Stomach smooth muscle (tissue), 2 donors: ENCODE data around the gene ASCL2.
"Not testable (repeated sequence)": the region's sequence is repeated elsewhere in the genome, so short reads cannot be mapped to it uniquely, and the experiment has no call there.

Source experiments
- H3K27ac ChIP-seq: one replicate; pipeline ENCODE4 v1.7.0; 2013; ENCODE audit warnings: mild to moderate bottlenecking, low read length, inconsistent platforms
- H3K27me3 ChIP-seq, 2 donors: one replicate each; pipeline ENCODE4 v1.7.0; 2013; ENCODE audit warnings: low read length in 2 of 2; ENCODE audit not compliant: insufficient read depth in 2 of 2, control insufficient read depth in 1 of 2
- H3K36me3 ChIP-seq, 2 donors: one replicate each; pipeline ENCODE4 v1.7.0; 2013; ENCODE audit warnings: low read length in 2 of 2; ENCODE audit not compliant: control insufficient read depth in 2 of 2, insufficient read depth in 2 of 2
- H3K4me1 ChIP-seq: one replicate; pipeline ENCODE4 v1.7.0; 2013; ENCODE audit warnings: low read length; ENCODE audit not compliant: control insufficient read depth, insufficient read depth
- H3K4me3 ChIP-seq, 2 donors: one replicate each; pipeline ENCODE4 v1.7.0; 2013; ENCODE audit warnings: low read length in 2 of 2
- H3K9ac ChIP-seq, 2 donors: one replicate each; pipeline ENCODE4 v1.7.0; 2013; ENCODE audit warnings: low read length in 2 of 2, mild to moderate bottlenecking in 1 of 2
- H3K9me3 ChIP-seq, 2 donors: one replicate each; pipeline ENCODE4 v1.7.0; 2013; ENCODE audit warnings: low read length in 2 of 2; ENCODE audit not compliant: control insufficient read depth in 2 of 2
- donor health status: healthy.
- donor health status: Pancreatic carcinoma.

The ASCL2 gene

GRCh38 chr11:2293984-2294925, 23.9 kb upstream of the ASCL2 start:
- Histone ChIP-seq H3K27me3 (peaks cover 0 to 13% of the 10 kb centered on the region in 2 donors), H3K4me3 (no peak overlapping the region), H3K9me3 (no peaks in the 10 kb centered on the region), H3K27ac (no peak overlapping the region), H3K4me1 (no peaks in the 10 kb centered on the region), H3K36me3 (no peaks in the 10 kb centered on the region), H3K9ac (no peak overlapping the region)

GRCh38 chr11:2293531-2293971, 23.2 kb upstream of the ASCL2 start:
- H3K9me3 ChIP-seq, result no peaks in the 10 kb centered on the region
- no peak overlapping the region for H3K9ac ChIP-seq
- no peaks in the 10 kb centered on the region for H3K4me1 ChIP-seq
- no peak overlapping the region for H3K4me3 ChIP-seq
- no peak overlapping the region for H3K27ac ChIP-seq
- H3K36me3 ChIP-seq, result no peaks in the 10 kb centered on the region
- peaks cover 2 to 17% of the 10 kb centered on the region in 2 donors for H3K27me3 ChIP-seq

GRCh38 chr11:2290351-2290841, 20.0 kb upstream of the ASCL2 start:
- H3K4me3 ChIP-seq, result no peak overlapping the region
- peaks cover 12 to 17% of the 10 kb centered on the region in 2 donors for H3K27me3 ChIP-seq
- H3K27ac ChIP-seq, result no peak overlapping the region
- H3K4me1 ChIP-seq, result no peaks in the 10 kb centered on the region
- H3K9me3 ChIP-seq, result no peaks in the 10 kb centered on the region
- no peaks in the 10 kb centered on the region for H3K36me3 ChIP-seq
- no peak overlapping the region for H3K9ac ChIP-seq

GRCh38 chr11:2289859-2290258, 19.5 kb upstream of the ASCL2 start:
- Histone ChIP-seq H3K9me3 (no peaks in the 10 kb centered on the region), H3K36me3 (no peaks in the 10 kb centered on the region), H3K4me3 (no peak overlapping the region), H3K27ac (no peak overlapping the region), H3K4me1 (no peaks in the 10 kb centered on the region), H3K9ac (no peak overlapping the region), H3K27me3 (peaks cover 12 to 17% of the 10 kb centered on the region in 2 donors)

- H3K9me3 ChIP-seq, result no peaks in the 10 kb centered on the region
- no peak overlapping the region for H3K9ac ChIP-seq
- no peaks in the 10 kb centered on the region for H3K36me3 ChIP-seq
- H3K4me3 ChIP-seq, result no peak overlapping the region
- peaks cover 12 to 17% of the 10 kb centered on the region in 2 donors for H3K27me3 ChIP-seq
- no peaks in the 10 kb centered on the region for H3K4me1 ChIP-seq
- H3K27ac ChIP-seq, result no peak overlapping the region
These were observed 19.0 kb upstream of the ASCL2 start for GRCh38 chr11:2289350-2289749.

GRCh38 chr11:2287091-2287490, 16.7 kb upstream of the ASCL2 start:
- Histone ChIP-seq H3K36me3 (no peaks in the 10 kb centered on the region), H3K9me3 (no peaks in the 10 kb centered on the region), H3K9ac (no peak overlapping the region), H3K27ac (no peak overlapping the region), H3K4me1 (no peaks in the 10 kb centered on the region), H3K4me3 (peak overlapping the region in 1 of 2 donors; percentile 15), H3K27me3 (peaks cover 12 to 17% of the 10 kb centered on the region in 2 donors)

- not testable (repeated sequence) for H3K9me3 ChIP-seq, H3K4me1 ChIP-seq, H3K4me3 ChIP-seq, H3K9ac ChIP-seq, H3K36me3 ChIP-seq, H3K27ac ChIP-seq
- H3K27me3 ChIP-seq, result peaks cover 12 to 17% of the 10 kb centered on the region in 2 donors
These were observed 16.0 kb upstream of the ASCL2 start for GRCh38 chr11:2286350-2286749.

- no peak overlapping the region for H3K4me3 ChIP-seq
- no peak overlapping the region for H3K9ac ChIP-seq
- H3K4me1 ChIP-seq, result no peaks in the 10 kb centered on the region
- no peak overlapping the region for H3K27ac ChIP-seq
- peaks cover 3 to 5% of the 10 kb centered on the region in 2 donors for H3K9me3 ChIP-seq
- no peaks in the 10 kb centered on the region for H3K36me3 ChIP-seq
- H3K27me3 ChIP-seq, result peaks cover 0 to 2% of the 10 kb centered on the region in 2 donors
These were observed 9.8 kb upstream of the ASCL2 start for GRCh38 chr11:2280208-2280607.

- H3K27me3 ChIP-seq, result peaks cover 0 to 7% of the 10 kb centered on the region in 2 donors
These were observed 7.6 kb upstream of the ASCL2 start for GRCh38 chr11:2277933-2278523.

GRCh38 chr11:2277008-2277346, 6.6 kb upstream of the ASCL2 start:
- Histone ChIP-seq H3K4me3 (no peak overlapping the region), H3K9me3 (peaks cover 3 to 5% of the 10 kb centered on the region in 2 donors), H3K36me3 (no peaks in the 10 kb centered on the region), H3K27me3 (peaks cover 6 to 10% of the 10 kb centered on the region in 2 donors), H3K27ac (no peak overlapping the region), H3K4me1 (no peaks in the 10 kb centered on the region), H3K9ac (no peak overlapping the region)

More at GRCh38 chr11:2277933-2278523, 7.6 kb upstream of the ASCL2 start:
- Histone ChIP-seq H3K27ac (no peak overlapping the region), H3K36me3 (no peaks in the 10 kb centered on the region), H3K4me1 (no peaks in the 10 kb centered on the region), H3K9me3 (peaks cover 3 to 5% of the 10 kb centered on the region in 2 donors), H3K4me3 (no peak overlapping the region), H3K9ac (no peak overlapping the region)
